ENCODE data around the gene COG2.
A peak's percentile ranks its signal among the peaks of the same experiment; 100 is the strongest.

The COG2 gene

DNA sequence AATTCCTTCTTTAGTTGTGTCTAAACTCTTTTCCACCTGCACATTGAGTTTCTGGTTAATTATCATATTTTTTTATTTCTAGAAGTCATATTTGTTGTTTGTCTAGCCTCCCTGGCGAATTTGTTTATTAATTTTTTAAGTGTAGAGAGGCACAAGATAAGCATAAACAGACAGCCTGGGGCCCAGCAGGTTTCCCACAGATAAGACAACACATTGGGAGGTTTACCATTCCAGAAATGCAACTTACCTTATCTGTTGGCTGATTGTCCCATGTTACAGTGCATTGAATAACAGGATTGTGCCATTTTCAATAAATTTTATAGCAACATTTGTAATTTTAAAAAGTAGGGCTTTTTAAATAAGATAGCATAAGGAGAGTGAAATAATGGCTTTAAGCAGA lies 34.9 kb downstream of the COG2 start:
- DNase-seq = peak; percentile 31 to 70
- no peak for TF ChIP-seq GATA1 (IDR thresholded peaks at IDR 0.05; ENCODE audit: low read depth, low read length)
- no peak for TF ChIP-seq POLR2A (IDR thresholded peaks at IDR 0.05; ENCODE audit: low read length)

DNA sequence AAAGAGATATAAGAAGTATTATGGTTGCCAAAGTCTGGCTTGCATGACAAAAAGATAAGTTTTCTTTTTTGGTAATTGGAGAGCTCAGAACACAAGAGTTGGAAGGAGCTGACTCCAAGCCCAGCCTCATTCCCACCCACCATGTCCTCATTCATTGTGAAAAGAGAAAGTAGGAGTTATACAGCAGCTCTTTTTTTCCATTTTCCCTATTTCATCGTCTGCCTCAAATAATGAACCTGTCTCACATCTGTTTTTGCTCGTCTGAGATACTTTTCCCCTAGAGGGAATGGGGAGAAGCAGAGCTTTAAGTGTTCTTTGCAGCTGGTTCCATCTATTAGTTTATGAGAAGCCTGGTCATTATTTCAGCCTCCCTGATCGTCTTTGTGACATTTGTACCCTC lies 36.9 kb downstream of the COG2 start:
- no peak for DNase-seq
- TF ChIP-seq GATA1 (IDR thresholded peaks at IDR 0.05; ENCODE audit: low read depth, low read length) (no peak), POLR2A (IDR thresholded peaks at IDR 0.05; ENCODE audit: low read length) (no peak)

DNA sequence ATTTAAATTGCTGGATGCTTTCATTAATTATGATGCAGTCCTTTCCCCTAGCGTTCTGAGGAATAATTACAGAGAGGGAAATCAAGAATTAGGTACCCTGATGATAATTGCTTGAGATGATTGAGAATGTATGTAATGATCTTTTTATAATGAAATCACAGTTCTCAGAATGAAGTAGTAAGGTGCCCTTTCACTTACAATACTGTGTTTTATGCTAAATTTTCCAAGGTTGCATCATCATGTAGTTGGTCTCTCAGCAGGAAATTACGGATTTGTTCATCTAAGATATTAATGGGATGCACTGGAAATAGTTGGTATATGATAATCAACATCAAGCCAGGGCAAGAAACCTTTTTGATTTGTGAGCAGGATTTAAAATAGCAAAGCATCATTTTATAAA lies 37.5 kb downstream of the COG2 start:
- no peak for TF ChIP-seq GATA1 (IDR thresholded peaks at IDR 0.05; ENCODE audit: low read depth, low read length)
- TF ChIP-seq POLR2A (IDR thresholded peaks at IDR 0.05; ENCODE audit: low read length) = no peak
- no peak for DNase-seq

DNA sequence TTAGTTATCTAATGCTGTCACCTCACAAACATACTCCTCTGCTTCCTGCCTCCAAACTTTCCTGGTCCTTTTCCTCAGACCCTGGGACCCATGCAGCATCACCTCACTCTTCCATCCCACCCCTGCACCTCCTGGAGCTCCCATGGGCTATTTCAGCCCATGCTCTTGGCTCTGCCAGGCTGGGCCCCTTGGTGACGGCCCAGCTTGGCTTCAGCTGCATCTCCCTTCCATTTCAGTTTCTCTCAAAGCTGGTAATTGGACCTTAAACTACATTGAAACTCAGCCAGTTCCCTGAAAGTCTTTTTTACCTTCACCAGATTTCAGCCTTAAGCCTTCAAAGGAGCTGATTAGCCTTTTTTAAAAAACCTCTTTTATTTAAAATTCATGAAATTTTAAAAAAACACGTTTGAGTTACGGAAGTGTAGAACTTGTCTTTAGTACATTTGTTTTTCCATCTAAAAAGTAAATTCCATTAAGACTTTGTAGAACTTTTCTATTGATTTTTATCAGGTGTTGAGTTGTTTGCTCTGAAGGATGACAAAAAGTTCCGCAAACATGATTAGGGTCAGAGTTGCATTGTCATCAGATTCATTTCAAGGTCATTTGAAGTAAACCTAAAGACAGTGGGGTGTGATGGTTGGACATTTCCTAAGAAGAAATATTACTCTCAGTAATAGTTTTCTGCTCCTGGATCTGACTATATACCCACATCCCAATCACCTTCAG lies 38.2 kb downstream of the COG2 start:
- no peak for TF ChIP-seq POLR2A (IDR thresholded peaks at IDR 0.05; ENCODE audit: low read length)
- no peak for TF ChIP-seq GATA1 (IDR thresholded peaks at IDR 0.05; ENCODE audit: low read depth, low read length)
- no peak for DNase-seq

DNA sequence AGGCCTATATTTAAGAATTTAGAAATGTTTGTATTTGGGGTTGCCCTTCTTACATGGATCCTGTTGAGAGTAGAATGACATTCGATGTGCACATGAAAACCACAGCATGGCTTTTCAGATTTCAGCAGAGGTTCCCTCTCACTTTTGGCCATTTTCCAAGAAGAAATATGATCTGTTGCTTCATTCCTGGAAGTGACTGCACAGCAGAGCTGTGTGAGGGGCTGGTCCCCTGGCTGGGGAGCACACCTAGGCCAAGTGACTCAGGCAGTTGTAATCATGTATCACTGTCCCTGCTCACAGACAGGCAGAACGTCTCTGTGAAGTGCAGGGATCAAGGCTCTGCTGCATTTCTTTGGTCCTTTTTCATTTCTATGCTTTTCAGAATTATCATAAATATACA lies 39.3 kb downstream of the COG2 start:
- TF ChIP-seq POLR2A (IDR thresholded peaks at IDR 0.05; ENCODE audit: low read length) = no peak
- no peak for TF ChIP-seq GATA1 (IDR thresholded peaks at IDR 0.05; ENCODE audit: low read depth, low read length)
- peak; percentile 11 to 32 for DNase-seq

DNA sequence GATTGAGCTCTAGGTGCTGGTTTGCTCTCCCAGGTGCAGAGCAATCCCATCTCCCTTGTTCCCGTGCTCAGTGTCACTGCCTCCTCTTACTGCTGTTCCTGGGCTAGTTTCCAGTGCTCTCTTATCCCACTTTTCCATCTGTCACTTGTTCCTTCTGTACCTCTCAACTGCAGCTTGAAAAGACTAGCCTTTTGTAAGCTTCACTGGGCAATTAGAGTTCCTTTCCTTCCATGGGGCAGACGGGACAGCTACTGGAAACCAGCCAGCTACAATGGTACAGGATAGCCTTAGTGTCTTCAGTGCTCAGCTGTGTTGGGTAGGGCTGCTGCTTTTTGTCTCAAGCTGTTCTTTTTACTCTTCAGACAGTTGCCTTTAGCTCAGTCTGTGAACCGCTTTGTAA lies 40.0 kb downstream of the COG2 start:
- TF ChIP-seq POLR2A (IDR thresholded peaks at IDR 0.05; ENCODE audit: low read length) = no peak
- no peak for TF ChIP-seq GATA1 (IDR thresholded peaks at IDR 0.05; ENCODE audit: low read depth, low read length)
- DNase-seq = no peak

DNA sequence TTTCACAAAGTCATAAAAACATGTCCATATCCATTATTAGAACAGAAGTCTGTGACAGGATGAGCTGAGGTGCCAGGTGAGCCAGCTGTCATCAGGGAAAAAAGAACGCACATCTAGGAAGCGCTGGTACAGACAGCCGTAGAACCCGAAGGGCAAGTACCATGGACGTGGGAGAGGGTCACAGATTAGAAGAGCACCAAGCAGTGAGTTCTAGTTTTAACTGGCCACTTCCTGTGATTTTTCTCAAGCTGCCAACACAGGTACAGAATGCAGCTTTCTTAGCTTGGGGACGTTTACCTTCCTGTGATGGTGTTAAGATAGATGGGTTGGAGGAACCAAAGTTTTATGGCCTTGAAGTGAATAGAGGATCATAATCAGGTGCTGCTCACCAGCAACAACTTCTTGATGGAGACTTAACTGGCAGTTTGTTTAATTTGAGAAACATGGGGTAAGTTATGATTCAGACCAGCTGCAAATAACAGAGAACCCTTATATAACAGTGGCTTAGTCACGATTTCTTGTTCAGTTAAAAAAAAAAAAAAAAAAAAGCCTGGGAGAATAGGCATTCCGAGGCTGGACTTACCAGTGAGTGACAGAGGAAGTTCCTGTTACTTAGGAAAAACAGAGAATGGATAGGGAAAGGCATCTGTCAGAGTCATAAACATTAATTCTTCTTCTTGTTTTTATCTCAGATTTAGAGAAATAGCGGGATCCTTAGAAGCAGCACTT lies 40.8 kb downstream of the COG2 start:
- no peak for TF ChIP-seq GATA1 (IDR thresholded peaks at IDR 0.05; ENCODE audit: low read depth, low read length)
- no peak for TF ChIP-seq POLR2A (IDR thresholded peaks at IDR 0.05; ENCODE audit: low read length)
- DNase-seq = no peak

DNA sequence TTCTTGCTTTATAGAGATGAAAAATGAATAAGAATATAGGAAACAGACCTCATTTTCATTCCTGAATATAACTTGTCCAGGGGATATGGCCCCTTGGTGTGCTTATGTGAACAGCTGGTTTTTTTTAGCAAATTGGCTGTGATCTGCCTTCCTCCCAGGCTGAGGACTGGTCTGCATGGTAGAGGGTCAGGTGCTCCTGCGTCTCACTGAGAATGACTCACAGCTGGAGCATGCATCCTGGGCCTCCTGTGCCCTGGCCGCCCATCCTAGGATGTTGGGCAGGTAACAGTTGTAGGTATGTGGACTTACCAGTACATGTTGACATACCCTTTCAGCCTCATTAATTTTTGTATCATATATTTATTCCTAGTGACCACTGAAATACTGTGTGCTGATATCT lies 41.9 kb downstream of the COG2 start:
- TF ChIP-seq GATA1 (IDR thresholded peaks at IDR 0.05; ENCODE audit: low read depth, low read length) (no peak), POLR2A (IDR thresholded peaks at IDR 0.05; ENCODE audit: low read length) (no peak)
- DNase-seq = no peak

DNA sequence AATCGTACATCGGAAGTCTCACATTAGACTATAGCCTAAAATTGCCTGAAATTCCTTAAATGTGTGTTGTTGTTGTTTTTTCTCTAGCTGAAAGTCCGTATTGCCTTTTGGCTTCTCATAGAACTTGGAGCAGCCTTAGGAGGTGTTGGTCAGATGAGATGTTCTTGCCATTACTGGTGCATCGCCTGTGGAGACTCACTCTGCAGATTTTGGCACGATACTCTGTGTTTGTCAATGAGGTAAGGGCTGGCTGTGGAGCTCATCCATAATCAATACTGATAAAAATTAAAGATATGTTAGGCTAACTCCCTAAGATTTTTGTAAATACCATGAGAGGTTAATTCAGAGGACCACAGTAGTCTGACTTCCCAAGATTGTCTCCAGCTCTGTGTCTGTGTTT lies 42.7 kb downstream of the COG2 start:
- TF ChIP-seq POLR2A (IDR thresholded peaks at IDR 0.05; ENCODE audit: low read length) (no peak), GATA1 (IDR thresholded peaks at IDR 0.05; ENCODE audit: low read depth, low read length) (no peak)
- DNase-seq = no peak

DNA sequence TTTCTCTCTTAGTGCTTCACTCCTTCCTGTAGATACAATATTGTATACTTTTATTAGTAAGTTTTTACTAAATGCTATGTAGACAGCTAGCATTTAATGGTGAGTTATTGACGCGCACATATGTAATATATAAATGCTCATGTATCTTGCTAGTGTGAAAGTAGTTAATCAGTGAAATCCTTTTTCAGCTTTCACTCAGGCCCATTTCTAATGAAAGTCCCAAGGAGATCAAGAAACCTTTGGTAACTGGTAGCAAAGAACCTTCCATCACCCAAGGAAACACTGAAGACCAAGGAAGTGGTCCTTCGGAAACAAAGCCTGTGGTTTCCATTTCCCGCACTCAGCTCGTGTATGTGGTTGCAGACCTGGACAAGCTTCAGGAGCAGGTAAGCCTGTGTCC lies 44.5 kb downstream of the COG2 start:
- TF ChIP-seq GATA1 (IDR thresholded peaks at IDR 0.05; ENCODE audit: low read depth, low read length) (no peak), POLR2A (IDR thresholded peaks at IDR 0.05; ENCODE audit: low read length) (no peak)
- no peak for DNase-seq

DNA sequence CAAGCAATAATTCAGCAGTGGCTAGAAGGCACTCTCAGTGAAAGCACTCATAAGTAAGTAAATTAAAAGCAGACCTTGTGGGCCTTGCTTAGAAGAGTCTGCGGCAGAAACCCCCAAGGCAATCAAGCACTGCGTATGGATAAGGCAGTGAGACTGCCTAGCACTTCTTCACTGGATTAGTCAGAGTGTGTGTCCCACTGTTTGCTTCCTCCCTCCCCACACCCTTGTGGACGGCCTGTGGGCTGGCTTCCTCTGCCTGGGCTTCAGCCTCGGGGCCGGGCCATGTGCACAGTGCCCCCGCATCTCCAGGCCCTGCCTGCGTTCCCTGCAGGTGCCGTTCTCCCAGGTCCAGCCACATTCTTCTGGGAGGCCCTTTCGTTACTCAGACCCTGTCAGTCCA lies 47.8 kb downstream of the COG2 start:
- no peak for DNase-seq

DNA sequence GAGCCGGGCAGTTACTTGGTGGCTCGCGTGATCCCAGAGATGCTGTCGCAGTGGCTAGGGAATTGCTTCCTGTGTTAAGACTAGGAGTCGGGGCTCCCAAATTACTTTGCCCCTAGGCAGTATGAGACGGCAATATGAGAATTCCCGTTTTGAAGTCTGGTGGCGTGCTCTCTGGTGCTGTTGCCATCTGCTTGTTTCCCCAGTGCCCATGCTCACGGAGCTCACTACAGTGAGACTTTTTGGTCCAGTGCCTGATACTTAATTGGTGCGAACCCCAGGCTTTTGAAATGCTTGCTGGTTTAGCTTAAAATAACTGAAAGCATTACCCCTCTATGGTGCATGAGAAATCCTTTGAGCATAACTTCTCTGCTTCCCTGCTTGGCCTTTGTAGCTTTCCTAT lies 49.3 kb downstream of the COG2 start:
- TF ChIP-seq GATA1 (IDR thresholded peaks at IDR 0.05; ENCODE audit: low read depth, low read length) (no peak), POLR2A (IDR thresholded peaks at IDR 0.05; ENCODE audit: low read length) (no peak)
- DNase-seq = no peak

More for the DNA sequence above, 47.8 kb downstream of the COG2 start:
- no peak for TF ChIP-seq GATA1 (IDR thresholded peaks at IDR 0.05; ENCODE audit: low read depth, low read length)
- TF ChIP-seq POLR2A (IDR thresholded peaks at IDR 0.05; ENCODE audit: low read length) = no peak

DNA sequence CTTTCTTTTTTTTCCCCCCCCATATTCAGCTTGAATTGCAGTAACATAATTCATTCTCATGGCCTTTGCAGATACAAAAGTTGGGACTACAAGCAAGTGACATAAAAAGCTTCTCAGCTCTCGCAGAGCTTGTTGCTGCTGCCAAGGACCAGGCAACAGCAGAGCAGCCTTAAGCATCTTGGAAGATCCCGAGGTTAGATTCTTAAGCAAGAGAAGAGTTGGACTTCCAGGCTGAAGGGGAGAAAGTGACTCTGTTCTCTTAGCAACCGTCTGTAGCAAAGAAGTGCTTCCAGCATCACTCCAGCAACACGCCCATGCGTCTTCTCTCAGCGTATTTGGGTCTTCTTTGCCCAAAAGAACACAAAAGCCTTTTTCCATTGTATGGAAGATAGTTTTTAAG lies 50.9 kb downstream of the COG2 start:
- no peak for DNase-seq
- TF ChIP-seq GATA1 (IDR thresholded peaks at IDR 0.05; ENCODE audit: low read depth, low read length) = no peak
- no peak for TF ChIP-seq POLR2A (IDR thresholded peaks at IDR 0.05; ENCODE audit: low read length)

DNA sequence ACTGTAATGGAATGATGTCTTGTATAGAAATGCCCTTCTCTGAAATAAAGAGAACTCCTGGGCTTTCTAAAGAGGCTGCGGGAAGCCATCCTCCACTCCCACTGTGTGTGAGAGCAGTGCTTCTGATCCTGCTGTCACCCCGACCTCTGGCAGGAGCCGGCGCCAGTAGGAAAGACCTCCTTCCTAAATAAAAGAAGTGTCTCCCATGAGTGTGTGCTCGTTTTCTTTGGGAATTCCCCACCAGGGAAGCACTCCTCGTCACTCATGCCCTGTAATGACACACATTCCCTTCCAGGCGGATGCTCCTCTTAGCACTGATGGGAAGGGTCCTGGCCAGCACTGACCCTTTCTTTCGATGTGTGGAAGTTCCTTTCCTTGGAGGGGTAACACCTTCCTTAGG lies 51.5 kb downstream of the COG2 start:
- TF ChIP-seq POLR2A (IDR thresholded peaks at IDR 0.05; ENCODE audit: low read length) (no peak), GATA1 (IDR thresholded peaks at IDR 0.05; ENCODE audit: low read depth, low read length) (no peak)
- DNase-seq = no peak

DNA sequence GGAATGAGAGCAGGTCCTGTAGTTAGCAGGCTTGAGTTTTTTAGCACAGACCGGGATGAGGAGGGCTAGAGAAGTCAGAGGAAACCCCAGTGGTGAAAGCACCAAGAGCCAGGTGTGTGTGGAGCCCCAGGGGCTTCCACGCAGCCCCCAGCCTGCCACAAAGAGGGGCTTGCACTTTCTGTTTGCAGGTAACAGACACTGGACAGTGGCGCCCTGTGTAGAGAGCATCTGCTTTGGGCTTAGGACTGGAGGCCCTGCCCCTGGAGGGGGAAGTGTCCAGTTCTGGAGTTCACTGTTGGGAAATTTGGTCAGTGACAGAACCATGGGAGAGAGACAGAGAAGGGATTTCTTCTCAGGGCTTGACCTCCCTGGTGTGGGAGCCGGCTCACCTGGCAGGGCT lies 52.2 kb downstream of the COG2 start:
- TF ChIP-seq POLR2A (IDR thresholded peaks at IDR 0.05; ENCODE audit: low read length) (no peak), GATA1 (IDR thresholded peaks at IDR 0.05; ENCODE audit: low read depth, low read length) (no peak)
- no peak for DNase-seq

All from erythroblast (primary cell).